Measurements from ENCODE around the gene NDUFA6.

DNA sequence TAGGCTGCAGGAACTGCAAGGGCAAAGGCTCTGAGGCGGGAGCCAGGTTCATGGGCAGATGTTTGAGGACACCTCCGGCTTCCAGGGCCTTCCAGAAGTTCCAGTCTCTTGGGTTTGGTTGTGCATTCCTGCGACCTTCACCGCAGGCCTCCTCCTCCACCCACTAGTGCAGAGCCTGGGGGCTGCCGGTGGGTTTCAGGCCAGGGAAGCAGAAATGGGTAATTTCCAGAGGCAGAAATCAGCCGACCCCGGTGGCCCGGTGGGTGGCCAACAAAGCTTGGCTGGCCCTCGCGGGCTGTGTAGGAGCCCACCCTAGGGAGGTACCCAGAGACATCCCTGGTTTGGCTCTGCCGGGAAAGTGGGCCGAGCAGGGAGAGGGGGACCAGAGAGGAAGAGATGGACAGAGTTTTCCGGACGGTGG is 16.9 kb downstream of the NDUFA6 start:
- TF ChIP-seq GATA2 (IDR thresholded peaks at IDR 0.05; ENCODE audit: low read depth, low read length) (no peak), GATA3 (IDR thresholded peaks at IDR 0.05; ENCODE audit: low read depth, low read length) (no peak)
